GM21423 (cell line): ENCODE measurements around the gene HSP90AB1.

ENCODE experiments used
- ATAC-seq: cut with Tn5 transposase; IDR thresholded peaks from one replicate; pipeline ENCODE4 v1.9.1; 2021; ENCODE audit warnings: mild to moderate bottlenecking, moderate library complexity; ENCODE audit not compliant: unreplicated experiment

HSP90AB1 gene

GRCh38 chr6:44253307-44254101 lies 6.6 kb downstream of the HSP90AB1 start:
- no peak for ATAC-seq

- ATAC-seq = no peak
These were observed 7.5 kb downstream of the HSP90AB1 start for GRCh38 chr6:44254191-44255104.

GRCh38 chr6:44255105-44255808 lies 8.4 kb downstream of the HSP90AB1 start:
- ATAC-seq = no peak

GRCh38 chr6:44255871-44256774 lies 9.2 kb downstream of the HSP90AB1 start:
- ATAC-seq = no peak

- ATAC-seq = no peak
These were observed 9.8 kb downstream of the HSP90AB1 start for GRCh38 chr6:44256775-44257024.

- peak; percentile 48 for ATAC-seq
These were observed 10.3 kb downstream of the HSP90AB1 start, which contains the start of gene SLC35B2 for GRCh38 chr6:44257025-44257752. Gene SLC35B2 (minus strand): TSS chr6:44257528. CDS start chr6:44257410, 118 bp downstream.

GRCh38 chr6:44257753-44258324 lies 10.9 kb downstream of the HSP90AB1 start:
- ATAC-seq = peak; percentile 12

- no peak for ATAC-seq
These were observed 11.5 kb downstream of the HSP90AB1 start for GRCh38 chr6:44258325-44258863.

- no peak for ATAC-seq
These were observed 12.0 kb downstream of the HSP90AB1 start for GRCh38 chr6:44258921-44259320.

- no peak for ATAC-seq
These were observed 13.1 kb downstream of the HSP90AB1 start for GRCh38 chr6:44260011-44260410.

- ATAC-seq = no peak
These were observed 13.8 kb downstream of the HSP90AB1 start for GRCh38 chr6:44260451-44261297.

- ATAC-seq = no peak
These were observed 14.7 kb downstream of the HSP90AB1 start for GRCh38 chr6:44261581-44261980.

- no peak for ATAC-seq
These were observed 15.8 kb downstream of the HSP90AB1 start for GRCh38 chr6:44262467-44263353.

- no peak for ATAC-seq
These were observed 16.6 kb downstream of the HSP90AB1 start for GRCh38 chr6:44263354-44264100.

GRCh38 chr6:44264154-44265006 lies 17.5 kb downstream of the HSP90AB1 start:
- ATAC-seq = peak; percentile 31
